Glutamatergic neuron (in vitro differentiated cells): ENCODE data around the gene CDH4. TPM values are rescaled to one million over a fixed set of nuclear protein-coding genes. Genes with fewer than 3 reads are reported as not detected.

Experiments used
- DNase-seq: peaks from one replicate; pipeline ENCODE4 v3.0.0; 2022
- H3K27ac Mint-ChIP-seq: one replicate; pipeline ENCODE4 v1.8.0; 2020; ENCODE audit warnings: mild to moderate bottlenecking, mixed read lengths, inconsistent platforms; ENCODE audit not compliant: unreplicated experiment
- H3K27me3 Mint-ChIP-seq: one replicate; pipeline ENCODE4 v1.8.0; 2020; ENCODE audit warnings: mild to moderate bottlenecking, moderate library complexity, mixed read lengths, inconsistent platforms; ENCODE audit not compliant: unreplicated experiment
- H3K36me3 Mint-ChIP-seq: one replicate; pipeline ENCODE4 v1.8.0; 2020; ENCODE audit warnings: mild to moderate bottlenecking, mixed read lengths, inconsistent platforms; ENCODE audit not compliant: unreplicated experiment
- H3K4me1 Mint-ChIP-seq: one replicate; pipeline ENCODE4 v1.8.0; 2020; ENCODE audit warnings: mild to moderate bottlenecking, low read depth, mixed read lengths, inconsistent platforms; ENCODE audit not compliant: unreplicated experiment
- H3K4me3 Mint-ChIP-seq: one replicate; pipeline ENCODE4 v1.8.0; 2020; ENCODE audit warnings: mild to moderate bottlenecking, mixed read lengths, inconsistent platforms; ENCODE audit not compliant: unreplicated experiment
- H3K9me3 Mint-ChIP-seq: one replicate; pipeline ENCODE4 v1.8.0; 2020; ENCODE audit warnings: mild to moderate bottlenecking, moderate library complexity, mixed read lengths, inconsistent platforms; ENCODE audit not compliant: unreplicated experiment
- CTCF ChIP-seq: fragments of 200-600 bp; sonication (generic); IDR thresholded peaks from one replicate; pipeline ENCODE4 v1.5.0; 2021; ENCODE audit not compliant: partially characterized antibody, unreplicated experiment
- total RNA-seq: library from RNA; stranded (reverse); fragmentation: NEBNext Ultra II Directional; extraction: Animal tissue kit (Norgen Biotek cat#: 25700); gene quantifications from one replicate; pipeline ENCODE4 v1.2.1, GENCODE V29; 2021; ENCODE audit not compliant: unreplicated experiment

Gene CDH4
- total RNA-seq, 1 donor from 2014 or later = 1.2 TPM

GRCh38 chr20:61378694-61379355, 126.8 kb downstream of the CDH4 start:
- peaks cover 6% of the 10 kb centered on the region for H3K27me3 Mint-ChIP-seq
- no peaks in the 10 kb centered on the region for H3K36me3 Mint-ChIP-seq
- peaks cover 10% of the 10 kb centered on the region for H3K9me3 Mint-ChIP-seq
- TF ChIP-seq CTCF = no peak
- peak overlapping the region; percentile 50 for H3K27ac Mint-ChIP-seq
- H3K4me3 Mint-ChIP-seq = no peak overlapping the region
- DNase-seq = no peak
- peaks cover 7% of the 10 kb centered on the region for H3K4me1 Mint-ChIP-seq

- Mint-ChIP-seq H3K4me1 (peaks cover 7% of the 10 kb centered on the region), H3K27ac (no peak overlapping the region), H3K36me3 (peaks cover 6% of the 10 kb centered on the region), H3K27me3 (peaks cover 6% of the 10 kb centered on the region), H3K4me3 (no peak overlapping the region), H3K9me3 (peaks cover 13% of the 10 kb centered on the region)
- TF ChIP-seq CTCF = no peak
- DNase-seq = no peak
Observed at GRCh38 chr20:61379898-61380544, 128.0 kb downstream of the CDH4 start.

- H3K27ac Mint-ChIP-seq = no peak overlapping the region
- H3K27me3 Mint-ChIP-seq = peaks cover 6% of the 10 kb centered on the region
- H3K36me3 Mint-ChIP-seq = peaks cover 6% of the 10 kb centered on the region
- TF ChIP-seq CTCF = no peak
- H3K9me3 Mint-ChIP-seq = peaks cover 13% of the 10 kb centered on the region
- DNase-seq = no peak
- H3K4me3 Mint-ChIP-seq = no peak overlapping the region
- peaks cover 7% of the 10 kb centered on the region for H3K4me1 Mint-ChIP-seq
Observed at GRCh38 chr20:61380545-61380915, 128.5 kb downstream of the CDH4 start.

GRCh38 chr20:61382194-61382593, 130.1 kb downstream of the CDH4 start:
- Mint-ChIP-seq H3K4me1 (peaks cover 9% of the 10 kb centered on the region), H3K36me3 (peaks cover 11% of the 10 kb centered on the region), H3K27ac (no peak overlapping the region), H3K9me3 (peaks cover 14% of the 10 kb centered on the region), H3K4me3 (no peak overlapping the region), H3K27me3 (peaks cover 8% of the 10 kb centered on the region)
- no peak for TF ChIP-seq CTCF
- no peak for DNase-seq

- Mint-ChIP-seq H3K36me3 (peaks cover 16% of the 10 kb centered on the region), H3K4me1 (peaks cover 5% of the 10 kb centered on the region), H3K9me3 (peaks cover 6% of the 10 kb centered on the region), H3K27me3 (peaks cover 3% of the 10 kb centered on the region), H3K4me3 (no peak overlapping the region), H3K27ac (no peak overlapping the region)
- TF ChIP-seq CTCF = no peak
- DNase-seq = no peak
Observed at GRCh38 chr20:61385296-61385695, 133.2 kb downstream of the CDH4 start.
